Prostate gland (tissue), 2 donors: ENCODE measurements around the gene VPS33A. TPM values are rescaled to one million over a fixed set of nuclear protein-coding genes. Genes with fewer than 3 reads are reported as not detected.

Source experiments
- DNase-seq: peaks from one replicate; pipeline ENCODE4 v3.0.0-alpha.2; 2019; ENCODE audit warnings: low spot score
- H3K27ac ChIP-seq, 2 donors: fragments of 200-600 bp; sonication (generic); 2 replicates each; pipeline ENCODE4 v1.5.1; 2017 to 2019
- H3K27me3 ChIP-seq: fragments of 200-600 bp; sonication (generic); replicated peaks from 2 replicates; pipeline ENCODE4 v1.5.1; 2019; ENCODE audit not compliant: insufficient read depth
- H3K36me3 ChIP-seq, 2 donors: fragments of 200-600 bp; sonication (generic); 1 replicate in 1 of 2; 2 replicates in 1 of 2; pipeline versions ENCODE4 v1.5.1 to v1.8.1; 2017 to 2019
- H3K4me1 ChIP-seq: fragments of 200-600 bp; sonication (generic); replicated peaks from 2 replicates; pipeline ENCODE4 v1.5.1; 2019
- H3K4me3 ChIP-seq, 2 donors: fragments of 200-600 bp; sonication (generic); 2 replicates each; pipeline ENCODE4 v1.5.1; 2017 to 2019
- H3K9me3 ChIP-seq: fragments of 200-600 bp; sonication (generic); 2 replicates; pipeline ENCODE4 v1.5.1; 2017
- POLR2AphosphoS5 ChIP-seq: sonication (generic); formaldehyde crosslinking; IDR thresholded peaks from one replicate; pipeline ENCODE4 v1.6.1; 2017; ENCODE audit warnings: antibody characterized with exemption
- WGBS: methylation state at CpG from one replicate; pipeline ENCODE4 v1.1.5; 2018; 5-methylcytosine and 5-hydroxymethylcytosine counted together
- intact Hi-C: fragments of 100-400 bp; cut with DNase I; formaldehyde crosslinking; loops from one replicate; pipeline ENCODE4 v1.14.2; 2022
- small RNA-seq, 2 donors: library from RNA; depleted of rRNA; stranded (forward); fragments of <200 nt; gene quantifications; one replicate each; pipeline ENCODE3, GENCODE V24; 2016
- total RNA-seq, 2 donors: library from RNA; depleted of rRNA; stranded (reverse); fragments of >200 nt; gene quantifications; one replicate each; pipeline ENCODE4 v1.1.0, GENCODE V29; 2016

VPS33A gene
- total RNA-seq, 2 donors from 2014 or later: 11.3 to 23.9 TPM

DNA sequence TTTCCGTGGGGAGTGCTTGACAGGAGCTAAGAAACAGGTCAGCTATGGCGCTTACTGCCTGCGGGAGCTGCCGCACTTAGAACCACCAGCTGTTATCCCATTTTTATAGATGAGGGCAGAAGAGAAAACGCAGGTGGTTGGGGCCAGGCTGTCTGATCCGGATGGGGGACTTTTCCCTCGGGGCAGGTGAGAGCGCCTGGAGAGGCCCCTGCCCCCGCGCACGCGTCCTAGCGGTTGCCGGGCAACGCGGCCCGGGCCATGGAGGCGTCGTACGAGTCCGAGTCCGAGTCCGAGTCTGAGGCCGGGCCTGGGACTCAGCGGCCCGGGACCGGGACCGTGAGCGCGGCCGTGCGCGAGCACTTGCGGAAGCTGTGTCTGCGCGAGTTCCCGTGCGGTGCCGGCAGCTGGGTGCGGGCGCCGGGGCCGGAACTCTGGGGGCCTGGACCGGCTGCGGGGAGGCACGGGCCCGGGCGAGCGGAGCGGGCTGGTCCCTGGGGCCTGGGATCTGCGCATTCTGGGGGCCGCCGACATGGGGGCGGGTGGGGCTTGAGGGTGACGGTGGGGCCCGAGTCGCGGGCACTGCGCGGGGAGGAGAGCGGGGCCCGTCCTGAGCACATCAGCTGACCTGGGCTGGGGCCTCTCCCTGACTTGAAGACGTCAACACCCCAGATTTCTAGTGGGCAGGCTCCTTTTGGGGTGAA is 83.3 kb downstream of the VPS33A start, which contains the start of gene LRRC43:
TSS of gene LRRC43 (plus strand) at position 237 of the 701 bp plus-strand sequence. CDS start at position 259, 22 bp downstream.
- peak within 1 kb of the TSS; percentile 36 to 48 for H3K4me3 ChIP-seq
- peak; percentile 20 for DNase-seq
- intact Hi-C loops: no loop called here
- no peaks in the 10 kb centered on the region for H3K36me3 ChIP-seq
- WGBS: 6% methylated on average over 34 of the region's 63 CpGs
- no peak for TF ChIP-seq POLR2AphosphoS5
- no peaks in the 10 kb centered on the region for H3K27me3 ChIP-seq
- H3K4me1 ChIP-seq: no peaks in the 10 kb centered on the region
- H3K9me3 ChIP-seq: no peaks in the 10 kb centered on the region
- no peak within 1 kb of the TSS for H3K27ac ChIP-seq

Small RNAs within 50 kb of the gene (small RNA-seq; reads per million reads assigned to genes)
- 0.09 to 0.10 reads per million in 2 donors for gene DIABLO

Other genes starting within 250 kb of the VPS33A start
- 10 to 100 TPM; 10.3 to 15.4 TPM for gene BCL7A, start 244.6 kb downstream of the VPS33A start, total RNA-seq
- gene MLXIP, start 187.7 kb downstream of the VPS33A start, total RNA-seq: 10 to 100 TPM; 13.1 to 57.7 TPM
- not detected for gene IL31, start 92.3 kb downstream of the VPS33A start, total RNA-seq
- 1 to 10 TPM; 1.2 to 5.7 TPM for gene LRRC43, start 83.4 kb downstream of the VPS33A start, total RNA-seq
- 1 to 10 TPM in 1 of 2 donors, under 1 TPM in 1; 0.64 to 5.1 TPM for gene B3GNT4, start 62.8 kb downstream of the VPS33A start, total RNA-seq
- 100 to 1,000 TPM in 1 of 2 donors, 10 to 100 TPM in 1; 54.1 to 132 TPM for gene DIABLO, start 40.4 kb downstream of the VPS33A start, total RNA-seq
- gene CLIP1, start 156.2 kb upstream of the VPS33A start, total RNA-seq: 10 to 100 TPM; 59.9 to 84.1 TPM
- 10 to 100 TPM; 17.3 to 20.1 TPM for gene ZCCHC8, start 234.4 kb upstream of the VPS33A start, total RNA-seq